ENCODE data around the gene RACGAP1. TPM values are rescaled to one million over a fixed set of nuclear protein-coding genes. Genes with fewer than 3 reads are reported as not detected.

RACGAP1 gene
- total and polyA plus RNA-seq, 2 experiments from 2014 or later = 19.0 to 52.8 TPM

DNA sequence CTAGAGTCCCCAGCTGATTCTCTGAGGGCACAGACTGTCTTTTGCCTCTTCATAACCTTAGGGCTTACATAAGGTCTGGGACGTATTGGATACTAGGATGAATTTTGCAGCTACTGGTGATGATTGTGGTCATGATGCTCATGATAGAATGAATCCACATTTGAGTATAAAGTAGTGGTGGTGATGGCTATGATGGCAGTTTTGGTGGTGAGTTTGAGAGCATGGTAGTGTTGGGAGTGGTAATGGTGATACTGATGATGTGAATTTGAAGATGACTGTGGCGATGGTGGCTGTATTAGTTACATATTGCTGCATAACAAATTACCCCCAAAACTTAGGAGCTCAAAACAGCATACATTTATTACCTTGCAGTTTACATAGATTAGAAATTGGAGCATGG lies 18.0 kb upstream of the RACGAP1 start:
- Mint-ChIP-seq H3K4me3 (no peak overlapping the region), H3K27me3 (ENCODE audit: insufficient read depth, low read depth, poor library complexity) (peaks cover 11% of the 10 kb centered on the region), H3K4me1 (no peaks in the 10 kb centered on the region; the same call in 2 of the 3 replicates)

More for the DNA sequence above, 18.0 kb upstream of the RACGAP1 start:
- no peaks in the 10 kb centered on the region for H3K9me3 Mint-ChIP-seq
- Histone ChIP-seq H2AFZ (no peak overlapping the region), H3K4me1 (ENCODE audit: insufficient read depth) (no peaks in the 10 kb centered on the region), H3K36me3 (ENCODE audit: insufficient read depth) (no peaks in the 10 kb centered on the region), H3K4me2 (no peak overlapping the region), H3K9me2 (ENCODE audit: insufficient read depth) (no peaks in the 10 kb centered on the region), H3K79me2 (replicated peaks; ENCODE audit: insufficient read depth) (no peaks in the 10 kb centered on the region), H3K27me3 (ENCODE audit: insufficient read depth) (peaks cover 25% of the 10 kb centered on the region), H3K4me3 (no peak overlapping the region), H4K20me1 (replicated peaks; ENCODE audit: insufficient read depth) (no peaks in the 10 kb centered on the region; the same call in 1 of the 2 replicates), H3F3A (replicated peaks; ENCODE audit: low read depth) (no peaks in the 10 kb centered on the region), H3K27ac (ENCODE audit: low read depth) (no peak overlapping the region)
- H3K27ac Mint-ChIP-seq = no peak overlapping the region
- TF ChIP-seq ZNF331 (CRISPR knock-in tag; IDR thresholded peaks at IDR 0.05; ENCODE audit: low read depth) (no peak), CREB1 (CRISPR knock-in tag; IDR thresholded peaks at IDR 0.05; ENCODE audit: low read depth) (no peak), NANOG (IDR thresholded peaks at IDR 0.05; ENCODE audit: borderline replicate concordance) (no peak), STAT1 (IDR thresholded peaks at IDR 0.05; ENCODE audit: unreplicated experiment) (no peak), EZH2 (IDR thresholded peaks at IDR 0.05; ENCODE audit: low read depth, unreplicated experiment) (no peak)
- TF ChIP-seq, protein P1, sequence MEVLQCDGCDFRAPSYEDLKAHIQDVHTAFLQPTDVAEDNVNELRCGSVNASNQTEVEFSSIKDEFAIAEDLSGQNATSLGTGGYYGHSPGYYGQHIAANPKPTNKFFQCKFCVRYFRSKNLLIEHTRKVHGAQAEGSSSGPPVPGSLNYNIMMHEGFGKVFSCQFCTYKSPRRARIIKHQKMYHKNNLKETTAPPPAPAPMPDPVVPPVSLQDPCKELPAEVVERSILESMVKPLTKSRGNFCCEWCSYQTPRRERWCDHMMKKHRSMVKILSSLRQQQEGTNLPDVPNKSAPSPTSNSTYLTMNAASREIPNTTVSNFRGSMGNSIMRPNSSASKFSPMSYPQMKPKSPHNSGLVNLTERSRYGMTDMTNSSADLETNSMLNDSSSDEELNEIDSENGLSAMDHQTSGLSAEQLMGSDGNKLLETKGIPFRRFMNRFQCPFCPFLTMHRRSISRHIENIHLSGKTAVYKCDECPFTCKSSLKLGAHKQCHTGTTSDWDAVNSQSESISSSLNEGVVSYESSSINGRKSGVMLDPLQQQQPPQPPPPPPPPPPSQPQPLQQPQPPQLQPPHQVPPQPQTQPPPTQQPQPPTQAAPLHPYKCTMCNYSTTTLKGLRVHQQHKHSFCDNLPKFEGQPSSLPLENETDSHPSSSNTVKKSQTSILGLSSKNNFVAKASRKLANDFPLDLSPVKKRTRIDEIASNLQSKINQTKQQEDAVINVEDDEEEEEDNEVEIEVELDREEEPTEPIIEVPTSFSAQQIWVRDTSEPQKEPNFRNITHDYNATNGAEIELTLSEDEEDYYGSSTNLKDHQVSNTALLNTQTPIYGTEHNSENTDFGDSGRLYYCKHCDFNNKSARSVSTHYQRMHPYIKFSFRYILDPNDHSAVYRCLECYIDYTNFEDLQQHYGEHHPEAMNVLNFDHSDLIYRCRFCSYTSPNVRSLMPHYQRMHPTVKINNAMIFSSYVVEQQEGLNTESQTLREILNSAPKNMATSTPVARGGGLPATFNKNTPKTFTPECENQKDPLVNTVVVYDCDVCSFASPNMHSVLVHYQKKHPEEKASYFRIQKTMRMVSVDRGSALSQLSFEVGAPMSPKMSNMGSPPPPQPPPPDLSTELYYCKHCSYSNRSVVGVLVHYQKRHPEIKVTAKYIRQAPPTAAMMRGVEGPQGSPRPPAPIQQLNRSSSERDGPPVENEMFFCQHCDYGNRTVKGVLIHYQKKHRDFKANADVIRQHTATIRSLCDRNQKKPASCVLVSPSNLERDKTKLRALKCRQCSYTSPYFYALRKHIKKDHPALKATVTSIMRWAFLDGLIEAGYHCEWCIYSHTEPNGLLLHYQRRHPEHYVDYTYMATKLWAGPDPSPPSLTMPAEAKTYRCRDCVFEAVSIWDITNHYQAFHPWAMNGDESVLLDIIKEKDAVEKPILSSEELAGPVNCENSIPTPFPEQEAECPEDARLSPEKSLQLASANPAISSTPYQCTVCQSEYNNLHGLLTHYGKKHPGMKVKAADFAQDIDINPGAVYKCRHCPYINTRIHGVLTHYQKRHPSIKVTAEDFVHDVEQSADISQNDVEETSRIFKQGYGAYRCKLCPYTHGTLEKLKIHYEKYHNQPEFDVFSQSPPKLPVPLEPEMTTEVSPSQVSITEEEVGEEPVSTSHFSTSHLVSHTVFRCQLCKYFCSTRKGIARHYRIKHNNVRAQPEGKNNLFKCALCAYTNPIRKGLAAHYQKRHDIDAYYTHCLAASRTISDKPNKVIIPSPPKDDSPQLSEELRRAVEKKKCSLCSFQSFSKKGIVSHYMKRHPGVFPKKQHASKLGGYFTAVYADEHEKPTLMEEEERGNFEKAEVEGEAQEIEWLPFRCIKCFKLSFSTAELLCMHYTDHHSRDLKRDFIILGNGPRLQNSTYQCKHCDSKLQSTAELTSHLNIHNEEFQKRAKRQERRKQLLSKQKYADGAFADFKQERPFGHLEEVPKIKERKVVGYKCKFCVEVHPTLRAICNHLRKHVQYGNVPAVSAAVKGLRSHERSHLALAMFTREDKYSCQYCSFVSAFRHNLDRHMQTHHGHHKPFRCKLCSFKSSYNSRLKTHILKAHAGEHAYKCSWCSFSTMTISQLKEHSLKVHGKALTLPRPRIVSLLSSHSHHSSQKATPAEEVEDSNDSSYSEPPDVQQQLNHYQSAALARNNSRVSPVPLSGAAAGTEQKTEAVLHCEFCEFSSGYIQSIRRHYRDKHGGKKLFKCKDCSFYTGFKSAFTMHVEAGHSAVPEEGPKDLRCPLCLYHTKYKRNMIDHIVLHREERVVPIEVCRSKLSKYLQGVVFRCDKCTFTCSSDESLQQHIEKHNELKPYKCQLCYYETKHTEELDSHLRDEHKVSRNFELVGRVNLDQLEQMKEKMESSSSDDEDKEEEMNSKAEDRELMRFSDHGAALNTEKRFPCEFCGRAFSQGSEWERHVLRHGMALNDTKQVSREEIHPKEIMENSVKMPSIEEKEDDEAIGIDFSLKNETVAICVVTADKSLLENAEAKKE (CRISPR knock-in tag; IDR thresholded peaks at IDR 0.05) = no peak
- no peaks in the 10 kb centered on the region for H3K36me3 Mint-ChIP-seq (ENCODE audit: low read depth)
- DNase-seq (ENCODE audit: low spot score) (no peak), ATAC-seq (no peak)

Measured in GM23338 (cell line).